ENCODE results near the gene CRKL.

Gene CRKL

DNA sequence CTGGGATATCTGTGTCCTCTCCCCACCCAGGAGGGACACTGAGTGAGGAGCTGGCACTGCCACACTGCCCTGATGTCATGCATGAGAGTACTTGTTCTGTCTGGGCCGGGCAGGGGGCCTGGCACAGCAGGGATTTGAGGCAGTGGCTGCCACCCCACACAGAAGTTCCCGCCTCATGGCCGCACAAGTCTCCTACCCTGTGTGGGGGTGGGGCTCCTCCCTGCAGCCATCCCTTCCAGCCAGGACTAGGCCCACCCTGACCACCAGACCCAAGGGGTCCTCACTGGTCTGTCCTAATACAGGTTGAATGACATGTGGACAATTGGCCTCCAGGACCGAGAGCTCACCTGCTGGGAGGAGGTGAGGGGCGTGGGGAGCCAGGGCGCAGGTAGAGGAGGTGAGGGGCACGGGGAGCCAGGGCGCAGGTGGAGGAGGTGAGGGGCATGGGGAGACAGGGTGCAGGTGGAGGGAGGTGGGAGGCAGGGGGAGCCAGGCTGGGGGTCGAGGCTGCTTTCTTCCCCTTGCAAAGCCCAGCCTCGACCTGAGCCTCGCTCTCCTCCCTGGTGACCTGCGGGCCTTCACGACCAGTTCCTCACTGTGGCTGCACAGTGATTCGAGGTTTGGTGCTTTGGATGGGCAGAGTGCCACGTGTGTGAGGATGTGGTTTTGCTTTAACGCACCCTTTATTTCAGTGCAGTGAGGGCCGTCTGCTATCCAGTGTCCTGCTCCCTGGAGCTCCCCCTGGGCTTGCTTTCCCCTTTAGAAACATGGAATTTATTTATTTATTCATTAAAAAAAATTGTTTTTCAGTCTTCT, 72.3 kb downstream of the CRKL start:
- no peak for DNase-seq (ENCODE audit: low spot score)
- CTCF ChIA-PET, result no interaction called here
- TF ChIP-seq, protein P1, sequence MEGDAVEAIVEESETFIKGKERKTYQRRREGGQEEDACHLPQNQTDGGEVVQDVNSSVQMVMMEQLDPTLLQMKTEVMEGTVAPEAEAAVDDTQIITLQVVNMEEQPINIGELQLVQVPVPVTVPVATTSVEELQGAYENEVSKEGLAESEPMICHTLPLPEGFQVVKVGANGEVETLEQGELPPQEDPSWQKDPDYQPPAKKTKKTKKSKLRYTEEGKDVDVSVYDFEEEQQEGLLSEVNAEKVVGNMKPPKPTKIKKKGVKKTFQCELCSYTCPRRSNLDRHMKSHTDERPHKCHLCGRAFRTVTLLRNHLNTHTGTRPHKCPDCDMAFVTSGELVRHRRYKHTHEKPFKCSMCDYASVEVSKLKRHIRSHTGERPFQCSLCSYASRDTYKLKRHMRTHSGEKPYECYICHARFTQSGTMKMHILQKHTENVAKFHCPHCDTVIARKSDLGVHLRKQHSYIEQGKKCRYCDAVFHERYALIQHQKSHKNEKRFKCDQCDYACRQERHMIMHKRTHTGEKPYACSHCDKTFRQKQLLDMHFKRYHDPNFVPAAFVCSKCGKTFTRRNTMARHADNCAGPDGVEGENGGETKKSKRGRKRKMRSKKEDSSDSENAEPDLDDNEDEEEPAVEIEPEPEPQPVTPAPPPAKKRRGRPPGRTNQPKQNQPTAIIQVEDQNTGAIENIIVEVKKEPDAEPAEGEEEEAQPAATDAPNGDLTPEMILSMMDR (conservative IDR thresholded peaks at IDR 0.05; ENCODE audit: low read depth), result no peak
- POLR2A ChIA-PET (ENCODE audit: low non-redundant PET), result no interaction called here
- peak overlapping the region; percentile 32 for H3K27ac ChIP-seq

DNA sequence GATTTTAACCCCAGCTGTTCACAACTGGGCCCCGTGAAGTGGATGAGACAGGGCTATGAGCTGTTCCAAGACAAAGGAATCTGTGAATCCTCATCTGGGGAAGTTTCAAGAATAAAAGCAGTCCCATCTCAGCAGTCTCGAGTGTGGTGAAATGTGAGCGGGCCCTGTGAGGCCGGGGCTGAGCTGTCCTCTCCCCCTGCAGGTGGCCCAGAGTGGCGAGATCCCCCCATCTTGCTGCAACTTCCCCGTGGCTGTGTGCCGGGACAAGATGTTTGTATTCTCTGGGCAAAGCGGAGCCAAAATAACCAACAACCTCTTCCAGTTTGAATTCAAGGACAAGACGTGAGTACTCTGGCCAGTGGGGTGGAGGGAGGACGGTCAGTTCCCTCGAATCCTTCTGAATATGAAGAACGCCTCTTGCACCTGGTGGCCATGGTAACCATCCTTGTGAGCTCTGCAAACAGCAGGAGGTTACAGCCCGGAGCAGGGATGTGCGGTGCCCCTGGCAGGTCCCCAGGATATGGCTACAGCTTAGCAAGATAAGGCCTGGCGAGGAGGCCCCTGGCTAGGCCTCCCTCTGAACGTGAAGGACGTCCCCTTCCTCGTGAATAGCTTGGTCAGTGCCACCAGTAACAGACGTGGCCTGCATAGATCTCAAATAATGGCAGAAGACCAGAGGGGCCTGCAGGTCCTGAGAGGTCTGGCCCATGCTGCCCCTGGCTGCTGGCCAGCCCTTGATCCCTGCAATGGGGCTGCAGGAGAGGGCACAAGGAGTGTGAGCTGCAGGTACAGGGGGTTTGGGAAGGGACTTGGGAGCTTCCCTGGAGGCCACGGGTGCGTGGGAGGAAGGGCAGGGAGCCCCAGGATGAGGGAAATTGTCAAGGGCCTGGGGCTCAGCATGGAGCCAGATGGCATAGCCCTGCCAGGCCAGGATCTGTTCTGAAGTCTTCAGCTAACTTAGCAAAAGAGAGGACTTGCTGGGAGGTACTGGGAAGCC, 73.3 kb downstream of the CRKL start:
- TF ChIP-seq, protein P1 (conservative IDR thresholded peaks at IDR 0.05; ENCODE audit: low read depth), result no peak
- CTCF ChIA-PET, result no interaction called here
- DNase-seq (ENCODE audit: low spot score), result no peak
- POLR2A ChIA-PET (ENCODE audit: low non-redundant PET), result interaction anchor here (0.5 kb wide), 1 partner anchor 13 kb away, joined by 4 read pairs; no protein-coding TSS in a partner anchor
- peak overlapping the region; percentile 32 for H3K27ac ChIP-seq

GRCh38 chr22:20991252-20992055, 74.2 kb downstream of the CRKL start:
- ChIA-PET POLR2A (ENCODE audit: low non-redundant PET) (no interaction called here), CTCF (no interaction called here)
- no peak overlapping the region for H3K27ac ChIP-seq
- TF ChIP-seq, protein P1 (conservative IDR thresholded peaks at IDR 0.05; ENCODE audit: low read depth), result no peak
- DNase-seq (ENCODE audit: low spot score), result no peak

GRCh38 chr22:20992056-20992442, 74.8 kb downstream of the CRKL start:
- TF ChIP-seq, protein P1 (conservative IDR thresholded peaks at IDR 0.05; ENCODE audit: low read depth), result no peak

GRCh38 chr22:20992456-20993303, 75.5 kb downstream of the CRKL start:
- DNase-seq (ENCODE audit: low spot score), result no peak
- CTCF ChIA-PET, result no interaction called here
- POLR2A ChIA-PET (ENCODE audit: low non-redundant PET), result no interaction called here
- TF ChIP-seq, protein P1 (conservative IDR thresholded peaks at IDR 0.05; ENCODE audit: low read depth), result no peak
- H3K27ac ChIP-seq, result 0 out of 2 replicates have a peak overlapping the region, but pooled peaks have one; percentile 7

More at GRCh38 chr22:20992056-20992442, 74.8 kb downstream of the CRKL start:
- no peak for DNase-seq (ENCODE audit: low spot score)
- H3K27ac ChIP-seq, result no peak overlapping the region
- ChIA-PET POLR2A (ENCODE audit: low non-redundant PET) (no interaction called here), CTCF (no interaction called here)
